Lower leg skin (tissue), 3 donors: Measurements from ENCODE around the gene ZNF800.

Experiments
- CTCF ChIP-seq, 3 donors: fragments of 450-650 bp; IDR thresholded peaks; one replicate each; pipeline ENCODE4 v1.5.1; 2016; ENCODE audit warnings: antibody characterized with exemption in 3 of 3, mild to moderate bottlenecking in 3 of 3, moderate library complexity in 2 of 3
- POLR2A ChIP-seq, 2 donors: fragments of 450-650 bp; IDR thresholded peaks; one replicate each; pipeline ENCODE4 v1.6.1; 2016 to 2017; ENCODE audit warnings: antibody characterized with exemption in 2 of 2, mild to moderate bottlenecking in 1 of 2, moderate library complexity in 1 of 2

GRCh38 chr7:127440206-127440605, 47.7 kb upstream of the ZNF800 start:
- no peak for TF ChIP-seq CTCF (IDR thresholded peaks at IDR 0.05)
- no peak for TF ChIP-seq POLR2A (IDR thresholded peaks at IDR 0.05)
